Suppressor macrophage treated with lipopolysaccharide for 4 hours (primary cell): ENCODE measurements around the gene TRAPPC12.

ENCODE experiments used
- DNase-seq: peaks from one replicate; pipeline ENCODE4 v3.0.0-alpha.2; 2020

Gene TRAPPC12

GRCh38 chr2:3517948-3518495 is 138.5 kb downstream of the TRAPPC12 start:
- DNase-seq: no peak

GRCh38 chr2:3518496-3519254 is 139.2 kb downstream of the TRAPPC12 start:
- peak; percentile 98 for DNase-seq

GRCh38 chr2:3519255-3520205 is 140.0 kb downstream of the TRAPPC12 start, which contains the start of gene ADI1:
TSS of gene ADI1 (minus strand) at chr2:3519531. CDS start at chr2:3519487, 44 bp downstream.
- DNase-seq: peak; percentile 88

GRCh38 chr2:3520591-3520990 is 141.1 kb downstream of the TRAPPC12 start:
- no peak for DNase-seq

GRCh38 chr2:3522961-3523421 is 143.5 kb downstream of the TRAPPC12 start:
- DNase-seq: no peak

GRCh38 chr2:3523551-3524041 is 144.1 kb downstream of the TRAPPC12 start:
- peak; percentile 44 for DNase-seq

- DNase-seq: no peak
Observed at GRCh38 chr2:3526871-3527270, 147.4 kb downstream of the TRAPPC12 start.

GRCh38 chr2:3527886-3528785 is 148.6 kb downstream of the TRAPPC12 start:
- no peak for DNase-seq
